Liver (tissue), 9 donors: ENCODE measurements around the gene LYRM9. TPM values are rescaled to one million over a fixed set of nuclear protein-coding genes. Genes with fewer than 3 reads are reported as not detected.

ENCODE experiments used
- DNase-seq: peaks from one replicate; pipeline ENCODE4 v3.0.0-alpha.2; 2017; ENCODE audit warnings: low spot score
- H3K27ac ChIP-seq, 2 donors: one replicate each; pipeline ENCODE4 v1.7.0; 2013; ENCODE audit warnings: inconsistent platforms in 2 of 2, low read length in 2 of 2, control low read depth in 1 of 2, low read depth in 1 of 2, mild to moderate bottlenecking in 1 of 2
- H3K27me3 ChIP-seq, 4 donors: one replicate each; pipeline versions ENCODE4 v1.6.1 to v1.7.0; 2013; ENCODE audit warnings: low read length in 3 of 4, inconsistent platforms in 1 of 4, mild to moderate bottlenecking in 1 of 4, moderate library complexity in 1 of 4; ENCODE audit not compliant: control insufficient read depth in 4 of 4, insufficient read depth in 4 of 4
- H3K36me3 ChIP-seq, 4 donors: one replicate each; pipeline versions ENCODE4 v1.6.1 to v1.7.0; 2013; ENCODE audit warnings: low read length in 3 of 4, mild to moderate bottlenecking in 3 of 4, low read depth in 1 of 4, moderate library complexity in 1 of 4; ENCODE audit not compliant: control insufficient read depth in 4 of 4, insufficient read depth in 3 of 4
- H3K4me1 ChIP-seq, 4 donors: one replicate each; pipeline versions ENCODE4 v1.6.1 to v1.7.0; 2013; ENCODE audit warnings: low read length in 3 of 4, mild to moderate bottlenecking in 3 of 4, moderate library complexity in 1 of 4; ENCODE audit not compliant: control insufficient read depth in 4 of 4, insufficient read depth in 4 of 4
- H3K4me3 ChIP-seq, 3 donors: one replicate each; pipeline versions ENCODE4 v1.6.1 to v1.7.0; 2013; ENCODE audit warnings: low read length in 3 of 3, control low read depth in 1 of 3, low read depth in 1 of 3, mild to moderate bottlenecking in 1 of 3
- H3K9ac ChIP-seq, 2 donors: one replicate each; pipeline ENCODE4 v1.7.0; 2013; ENCODE audit warnings: low read length in 2 of 2, mild to moderate bottlenecking in 2 of 2, moderate library complexity in 2 of 2, control low read depth in 1 of 2, low read depth in 1 of 2
- H3K9me3 ChIP-seq, 4 donors: one replicate each; pipeline versions ENCODE4 v1.6.1 to v1.7.0; 2013; ENCODE audit warnings: low read length in 3 of 4; ENCODE audit not compliant: control insufficient read depth in 4 of 4
- EGR1 ChIP-seq, 2 donors: IDR thresholded peaks; 2 replicates each; pipeline ENCODE4 v1.6.1; 2016 to 2018; ENCODE audit warnings: antibody characterized with exemption in 2 of 2, low read depth in 2 of 2
- FOXA1 ChIP-seq: IDR thresholded peaks from 2 replicates; pipeline ENCODE4 v1.6.1; 2016; ENCODE audit warnings: antibody characterized with exemption
- FOXA2 ChIP-seq: IDR thresholded peaks from 2 replicates; pipeline ENCODE4 v1.6.1; 2016; ENCODE audit warnings: antibody characterized with exemption
- GABPA ChIP-seq, 2 donors: IDR thresholded peaks in 1 of 2; conservative IDR thresholded peaks in 1 of 2; 2 replicates each; pipeline ENCODE4 v1.6.1; 2016; ENCODE audit warnings: antibody characterized with exemption in 2 of 2, mild to moderate bottlenecking in 1 of 2, moderate library complexity in 1 of 2
- HNF4A ChIP-seq, 2 donors: conservative IDR thresholded peaks; 2 replicates each; pipeline ENCODE4 v1.6.1; 2016; ENCODE audit warnings: antibody characterized with exemption in 2 of 2, mild to moderate bottlenecking in 2 of 2
- HNF4G ChIP-seq: IDR thresholded peaks from 2 replicates; pipeline ENCODE4 v1.6.1; 2016; ENCODE audit warnings: antibody characterized with exemption
- JUND ChIP-seq, 2 donors: IDR thresholded peaks; 2 replicates each; pipeline ENCODE4 v1.6.1; 2016; ENCODE audit warnings: antibody characterized with exemption in 2 of 2
- NR2F2 ChIP-seq: IDR thresholded peaks from 2 replicates; pipeline ENCODE4 v1.6.1; 2016; ENCODE audit warnings: antibody characterized with exemption
- RAD21 ChIP-seq, 2 donors: IDR thresholded peaks; 2 replicates each; pipeline ENCODE4 v1.6.1; 2016; ENCODE audit warnings: antibody characterized with exemption in 2 of 2, mild to moderate bottlenecking in 2 of 2
- RXRA ChIP-seq, 2 donors: IDR thresholded peaks; 2 replicates each; pipeline ENCODE4 v1.6.1; 2017 to 2018; ENCODE audit warnings: antibody characterized with exemption in 2 of 2, mild to moderate bottlenecking in 1 of 2
- SP1 ChIP-seq: IDR thresholded peaks from 2 replicates; pipeline ENCODE4 v1.6.1; 2018; ENCODE audit warnings: antibody characterized with exemption, mild to moderate bottlenecking
- TAF1 ChIP-seq: conservative IDR thresholded peaks from 2 replicates; pipeline ENCODE4 v1.6.1; 2016; ENCODE audit warnings: antibody characterized with exemption, mild to moderate bottlenecking
- YY1 ChIP-seq: IDR thresholded peaks from 2 replicates; pipeline ENCODE4 v1.6.1; 2016; ENCODE audit warnings: antibody characterized with exemption, mild to moderate bottlenecking
- WGBS: extraction: QIAGEN DNeasy Blood & Tissue Kit; methylation state at CpG from one replicate; pipeline ENCODE4 v1.1.7; 2013; 5-methylcytosine and 5-hydroxymethylcytosine counted together
- polyA plus RNA-seq, 2 donors: library from polyadenylated mRNA; stranded (reverse) in 1 of 2; unstranded in 1 of 2; fragments of 200-250 nt in 1 of 2; fragments of >200 nt in 1 of 2; fragmentation: Nextera tagmentation in 1 of 2; extraction: Ambion mirVana in 1 of 2; gene quantifications; one replicate each; pipeline versions ENCODE4 v1.2.1 to v1.2.3, GENCODE V29; 2013 to 2015
- total RNA-seq, 2 donors: library from RNA; depleted of rRNA; stranded (reverse); fragments of >200 nt; gene quantifications; one replicate each; pipeline ENCODE4 v1.2.3, GENCODE V29; 2014
- TF ChIP-seq, protein P1 (sequence below): IDR thresholded peaks from 2 replicates; pipeline ENCODE4 v1.6.1; 2016; ENCODE audit warnings: antibody characterized with exemption
- TF ChIP-seq, protein P2 (sequence below): IDR thresholded peaks from 2 replicates; pipeline ENCODE4 v1.6.1; 2016; ENCODE audit warnings: antibody characterized with exemption, mild to moderate bottlenecking
- TF ChIP-seq, protein P3 (sequence below): IDR thresholded peaks from 2 replicates; pipeline ENCODE4 v1.6.1; 2016; ENCODE audit warnings: antibody characterized with exemption
- TF ChIP-seq, protein P4 (sequence below): IDR thresholded peaks from 2 replicates; pipeline ENCODE4 v1.6.1; 2016; ENCODE audit warnings: antibody characterized with exemption
- TF ChIP-seq, protein P5 (sequence below): fragments of 150-350 bp; IDR thresholded peaks from 2 replicates; pipeline ENCODE4 v1.5.1; 2017; ENCODE audit warnings: improper control_type of control experiment, low read depth, low read length; ENCODE audit not compliant: missing input control
- donor health status: healthy.
- donor health status: healthy.
- donor health status: healthy.
- donor health status: healthy.
- donor health status: healthy.

Gene LYRM9
- total and polyA plus RNA-seq, 4 donors: 3.8 to 4.4 (median 4.1) TPM

DNA sequence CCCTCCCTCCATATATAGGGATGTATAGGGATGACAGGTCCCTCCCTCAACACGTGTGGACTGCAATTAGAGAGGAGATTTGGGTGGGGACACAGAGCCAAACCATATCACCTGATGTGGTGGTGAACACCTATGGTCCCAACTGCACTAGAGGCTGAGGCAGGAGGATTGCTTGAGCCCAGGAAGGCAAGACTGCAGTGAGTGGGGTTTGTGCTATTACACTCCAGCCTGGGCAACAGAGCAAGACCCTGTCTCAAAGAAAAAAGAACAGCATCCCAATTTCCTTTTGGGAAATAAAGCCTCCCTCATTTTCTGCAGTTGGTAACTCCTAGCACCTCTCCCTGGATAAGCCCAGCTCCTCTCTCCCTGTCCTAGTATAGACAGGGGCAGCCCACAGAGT lies 23.8 kb upstream of the LYRM9 start:
- H3K27me3 ChIP-seq: no peaks in the 10 kb centered on the region
- H3K27ac ChIP-seq: no peak overlapping the region
- 71% methylated on average over 1 of the region's 1 CpG for WGBS
- no peaks in the 10 kb centered on the region for H3K9me3 ChIP-seq
- peaks cover 5 to 22% (median 16%) of the 10 kb centered on the region in 4 donors for H3K4me1 ChIP-seq
- TF ChIP-seq, protein P1, sequence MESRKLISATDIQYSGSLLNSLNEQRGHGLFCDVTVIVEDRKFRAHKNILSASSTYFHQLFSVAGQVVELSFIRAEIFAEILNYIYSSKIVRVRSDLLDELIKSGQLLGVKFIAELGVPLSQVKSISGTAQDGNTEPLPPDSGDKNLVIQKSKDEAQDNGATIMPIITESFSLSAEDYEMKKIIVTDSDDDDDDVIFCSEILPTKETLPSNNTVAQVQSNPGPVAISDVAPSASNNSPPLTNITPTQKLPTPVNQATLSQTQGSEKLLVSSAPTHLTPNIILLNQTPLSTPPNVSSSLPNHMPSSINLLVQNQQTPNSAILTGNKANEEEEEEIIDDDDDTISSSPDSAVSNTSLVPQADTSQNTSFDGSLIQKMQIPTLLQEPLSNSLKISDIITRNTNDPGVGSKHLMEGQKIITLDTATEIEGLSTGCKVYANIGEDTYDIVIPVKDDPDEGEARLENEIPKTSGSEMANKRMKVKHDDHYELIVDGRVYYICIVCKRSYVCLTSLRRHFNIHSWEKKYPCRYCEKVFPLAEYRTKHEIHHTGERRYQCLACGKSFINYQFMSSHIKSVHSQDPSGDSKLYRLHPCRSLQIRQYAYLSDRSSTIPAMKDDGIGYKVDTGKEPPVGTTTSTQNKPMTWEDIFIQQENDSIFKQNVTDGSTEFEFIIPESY: no peak
- TF ChIP-seq RAD21 (IDR thresholded peaks at IDR 0.05) (no peak), EGR1 (IDR thresholded peaks at IDR 0.05; ENCODE audit: low read depth in 2 of 2) (no peak), RXRA (IDR thresholded peaks at IDR 0.05) (no peak), TAF1 (no peak), GABPA (IDR thresholded peaks at IDR 0.05 in 1 of 2, conservative IDR thresholded peaks at IDR 0.05 in 1 of 2) (no peak), FOXA1 (no peak), FOXA2 (no peak), HNF4G (no peak), SP1 (no peak)
- TF ChIP-seq, protein P2, sequence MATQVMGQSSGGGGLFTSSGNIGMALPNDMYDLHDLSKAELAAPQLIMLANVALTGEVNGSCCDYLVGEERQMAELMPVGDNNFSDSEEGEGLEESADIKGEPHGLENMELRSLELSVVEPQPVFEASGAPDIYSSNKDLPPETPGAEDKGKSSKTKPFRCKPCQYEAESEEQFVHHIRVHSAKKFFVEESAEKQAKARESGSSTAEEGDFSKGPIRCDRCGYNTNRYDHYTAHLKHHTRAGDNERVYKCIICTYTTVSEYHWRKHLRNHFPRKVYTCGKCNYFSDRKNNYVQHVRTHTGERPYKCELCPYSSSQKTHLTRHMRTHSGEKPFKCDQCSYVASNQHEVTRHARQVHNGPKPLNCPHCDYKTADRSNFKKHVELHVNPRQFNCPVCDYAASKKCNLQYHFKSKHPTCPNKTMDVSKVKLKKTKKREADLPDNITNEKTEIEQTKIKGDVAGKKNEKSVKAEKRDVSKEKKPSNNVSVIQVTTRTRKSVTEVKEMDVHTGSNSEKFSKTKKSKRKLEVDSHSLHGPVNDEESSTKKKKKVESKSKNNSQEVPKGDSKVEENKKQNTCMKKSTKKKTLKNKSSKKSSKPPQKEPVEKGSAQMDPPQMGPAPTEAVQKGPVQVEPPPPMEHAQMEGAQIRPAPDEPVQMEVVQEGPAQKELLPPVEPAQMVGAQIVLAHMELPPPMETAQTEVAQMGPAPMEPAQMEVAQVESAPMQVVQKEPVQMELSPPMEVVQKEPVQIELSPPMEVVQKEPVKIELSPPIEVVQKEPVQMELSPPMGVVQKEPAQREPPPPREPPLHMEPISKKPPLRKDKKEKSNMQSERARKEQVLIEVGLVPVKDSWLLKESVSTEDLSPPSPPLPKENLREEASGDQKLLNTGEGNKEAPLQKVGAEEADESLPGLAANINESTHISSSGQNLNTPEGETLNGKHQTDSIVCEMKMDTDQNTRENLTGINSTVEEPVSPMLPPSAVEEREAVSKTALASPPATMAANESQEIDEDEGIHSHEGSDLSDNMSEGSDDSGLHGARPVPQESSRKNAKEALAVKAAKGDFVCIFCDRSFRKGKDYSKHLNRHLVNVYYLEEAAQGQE: no peak
- TF ChIP-seq, protein P3, sequence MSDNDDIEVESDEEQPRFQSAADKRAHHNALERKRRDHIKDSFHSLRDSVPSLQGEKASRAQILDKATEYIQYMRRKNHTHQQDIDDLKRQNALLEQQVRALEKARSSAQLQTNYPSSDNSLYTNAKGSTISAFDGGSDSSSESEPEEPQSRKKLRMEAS: no peak
- TF ChIP-seq, protein P4, sequence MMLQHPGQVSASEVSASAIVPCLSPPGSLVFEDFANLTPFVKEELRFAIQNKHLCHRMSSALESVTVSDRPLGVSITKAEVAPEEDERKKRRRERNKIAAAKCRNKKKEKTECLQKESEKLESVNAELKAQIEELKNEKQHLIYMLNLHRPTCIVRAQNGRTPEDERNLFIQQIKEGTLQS: no peak
- no peak for DNase-seq
- no peak overlapping the region for H3K4me3 ChIP-seq
- H3K36me3 ChIP-seq: no peaks in the 10 kb centered on the region
- no peak overlapping the region for H3K9ac ChIP-seq

DNA sequence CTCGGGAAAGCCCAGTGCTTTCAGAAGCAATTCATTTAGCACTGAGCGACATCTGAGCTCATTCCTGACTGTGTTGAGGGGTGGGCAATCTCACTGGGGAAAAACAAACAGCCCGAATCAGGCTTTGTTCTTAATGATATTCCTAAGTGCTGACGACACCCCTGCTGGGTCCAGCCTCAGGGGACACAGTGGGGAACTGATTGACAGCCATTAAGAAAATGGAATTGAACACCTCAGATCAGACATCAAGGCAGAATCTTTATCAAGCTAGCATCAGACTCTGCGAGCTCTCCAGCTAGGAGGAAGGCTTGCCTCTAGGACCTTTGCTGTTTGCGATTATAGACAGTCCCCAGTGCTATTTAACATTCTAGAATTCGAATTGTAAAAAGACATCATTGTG lies 22.5 kb upstream of the LYRM9 start:
- H3K9ac ChIP-seq: no peak overlapping the region
- 65% methylated on average over 7 of the region's 7 CpGs for WGBS
- no peak overlapping the region for H3K27ac ChIP-seq
- H3K4me1 ChIP-seq: peaks cover 2 to 13% (median 9%) of the 10 kb centered on the region in 4 donors
- no peaks in the 10 kb centered on the region for H3K36me3 ChIP-seq
- no peak overlapping the region for H3K4me3 ChIP-seq
- H3K27me3 ChIP-seq: no peaks in the 10 kb centered on the region
- no peaks in the 10 kb centered on the region for H3K9me3 ChIP-seq
- DNase-seq: no peak
- TF ChIP-seq GABPA (IDR thresholded peaks at IDR 0.05 in 1 of 2, conservative IDR thresholded peaks at IDR 0.05 in 1 of 2) (no peak), HNF4A (conservative IDR thresholded peaks at IDR 0.05) (no peak), RAD21 (IDR thresholded peaks at IDR 0.05) (no peak), NR2F2 (no peak), FOXA1 (no peak), RXRA (IDR thresholded peaks at IDR 0.05) (no peak), EGR1 (IDR thresholded peaks at IDR 0.05; ENCODE audit: low read depth in 2 of 2) (no peak), TAF1 (no peak), JUND (IDR thresholded peaks at IDR 0.05) (no peak), SP1 (no peak), FOXA2 (no peak), YY1 (no peak)
- TF ChIP-seq, protein P5, sequence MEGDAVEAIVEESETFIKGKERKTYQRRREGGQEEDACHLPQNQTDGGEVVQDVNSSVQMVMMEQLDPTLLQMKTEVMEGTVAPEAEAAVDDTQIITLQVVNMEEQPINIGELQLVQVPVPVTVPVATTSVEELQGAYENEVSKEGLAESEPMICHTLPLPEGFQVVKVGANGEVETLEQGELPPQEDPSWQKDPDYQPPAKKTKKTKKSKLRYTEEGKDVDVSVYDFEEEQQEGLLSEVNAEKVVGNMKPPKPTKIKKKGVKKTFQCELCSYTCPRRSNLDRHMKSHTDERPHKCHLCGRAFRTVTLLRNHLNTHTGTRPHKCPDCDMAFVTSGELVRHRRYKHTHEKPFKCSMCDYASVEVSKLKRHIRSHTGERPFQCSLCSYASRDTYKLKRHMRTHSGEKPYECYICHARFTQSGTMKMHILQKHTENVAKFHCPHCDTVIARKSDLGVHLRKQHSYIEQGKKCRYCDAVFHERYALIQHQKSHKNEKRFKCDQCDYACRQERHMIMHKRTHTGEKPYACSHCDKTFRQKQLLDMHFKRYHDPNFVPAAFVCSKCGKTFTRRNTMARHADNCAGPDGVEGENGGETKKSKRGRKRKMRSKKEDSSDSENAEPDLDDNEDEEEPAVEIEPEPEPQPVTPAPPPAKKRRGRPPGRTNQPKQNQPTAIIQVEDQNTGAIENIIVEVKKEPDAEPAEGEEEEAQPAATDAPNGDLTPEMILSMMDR: no peak
- TF ChIP-seq, protein P4: no peak
- TF ChIP-seq, protein P2: no peak
- TF ChIP-seq, protein P3: no peak
